K562 (cell line): ENCODE results near the gene CABLES1. TPM values are rescaled to one million over a fixed set of nuclear protein-coding genes. Genes with fewer than 3 reads are reported as not detected.
A peak's percentile ranks its signal among the peaks of the same experiment; 100 is the strongest.

Experiments
- CAMTA2 ChIP-seq: fragments of 250-450 bp; sonication (Bioruptor Pico); conservative IDR thresholded peaks from 2 replicates; pipeline ENCODE4 v1.5.1; 2022
- MCM3 ChIP-seq: fragments of 450-650 bp; IDR thresholded peaks from 2 replicates; pipeline ENCODE4 v1.6.1; 2016
- MEIS2 ChIP-seq: fragments of 450-650 bp; IDR thresholded peaks from 2 replicates; pipeline ENCODE4 v1.6.1; 2014; ENCODE audit warnings: mild to moderate bottlenecking; ENCODE audit not compliant: partially characterized antibody
- RBM25 ChIP-seq: fragments of 200-400 bp; formaldehyde crosslinking; IDR thresholded peaks from 2 replicates; pipeline ENCODE4 v1.6.1; 2018; ENCODE audit warnings: low read length, low read depth, moderate library complexity; ENCODE audit not compliant: severe bottlenecking
- RHOXF2B ChIP-seq: fragments of 250-450 bp; sonication (Bioruptor Pico); conservative IDR thresholded peaks from 2 replicates; pipeline ENCODE4 v1.5.1; 2021
- ZFP36 ChIP-seq: fragments of 150-350 bp; IDR thresholded peaks from 2 replicates; pipeline ENCODE4 v1.6.1; 2018; ENCODE audit warnings: low read length, low read depth; ENCODE audit not compliant: partially characterized antibody
- ZNF699 ChIP-seq: fragments of 250-450 bp; sonication (Bioruptor Pico); IDR thresholded peaks from 2 replicates; pipeline ENCODE4 v1.8.0; 2021; ENCODE audit warnings: mild to moderate bottlenecking, moderate library complexity; ENCODE audit not compliant: insufficient replicate concordance
- polyA plus RNA-seq, 8 experiments: library from polyadenylated mRNA; depleted of rRNA in 4 of 8; stranded (reverse) in 5 of 8; unstranded in 3 of 8; fragments of >200 nt; fragmentation: Nextera tagmentation in 2 of 8; fragmentation: Illumina TruSeq in 1 of 8; extraction: Ambion mirVana in 2 of 8; extraction: Trizol in 1 of 8; gene quantifications; 2 replicates each; pipeline versions ENCODE4 v1.2.1 to v1.2.3, GENCODE V29; 2011 to 2014; ENCODE audit warnings: inconsistent platforms in 1 of 8, missing spikeins in 1 of 8
- total RNA-seq, 7 experiments: library from RNA; depleted of rRNA in 6 of 7; stranded (reverse); fragments of >200 nt in 6 of 7; fragmentation: Illumina TruSeq in 2 of 7; extraction: Trizol in 2 of 7; gene quantifications; 2 replicates each; pipeline versions ENCODE4 v1.2.1 to v1.2.3, GENCODE V29; 2011 to 2021; ENCODE audit warnings: low replicate concordance in 1 of 7
- TF ChIP-seq, protein P1 (sequence below): sonication (generic); formaldehyde crosslinking; IDR thresholded peaks from 2 replicates; pipeline ENCODE4 v1.8.1; 2023; ENCODE audit warnings: mild to moderate bottlenecking, missing genetic modification reagents
- TF ChIP-seq, protein P2 (sequence below): fragments of 250-450 bp; sonication (Bioruptor Pico); IDR thresholded peaks from 2 replicates; pipeline ENCODE4 v1.4.0; 2020
- TF ChIP-seq, protein P3 (sequence below), 3 experiments: IDR thresholded peaks in 2 of 3; conservative IDR thresholded peaks in 1 of 3; 2 replicates each; pipeline ENCODE4 v1.5.1; 2011 to 2012; ENCODE audit warnings: low read length in 3 of 3, mild to moderate bottlenecking in 3 of 3, control low read depth in 2 of 3, improper control_type of control experiment in 1 of 3, inconsistent platforms in 1 of 3, low read depth in 1 of 3, mixed read lengths in 1 of 3, moderate library complexity in 1 of 3; ENCODE audit not compliant: insufficient read depth in 2 of 3

Gene CABLES1
- total and polyA plus RNA-seq, 9 of the 15 experiments (the other 6 are each of a cell fraction or from before 2014, with no cell fraction given), result 0.04 to 0.10 (median 0.06) TPM; not detected in 3

DNA sequence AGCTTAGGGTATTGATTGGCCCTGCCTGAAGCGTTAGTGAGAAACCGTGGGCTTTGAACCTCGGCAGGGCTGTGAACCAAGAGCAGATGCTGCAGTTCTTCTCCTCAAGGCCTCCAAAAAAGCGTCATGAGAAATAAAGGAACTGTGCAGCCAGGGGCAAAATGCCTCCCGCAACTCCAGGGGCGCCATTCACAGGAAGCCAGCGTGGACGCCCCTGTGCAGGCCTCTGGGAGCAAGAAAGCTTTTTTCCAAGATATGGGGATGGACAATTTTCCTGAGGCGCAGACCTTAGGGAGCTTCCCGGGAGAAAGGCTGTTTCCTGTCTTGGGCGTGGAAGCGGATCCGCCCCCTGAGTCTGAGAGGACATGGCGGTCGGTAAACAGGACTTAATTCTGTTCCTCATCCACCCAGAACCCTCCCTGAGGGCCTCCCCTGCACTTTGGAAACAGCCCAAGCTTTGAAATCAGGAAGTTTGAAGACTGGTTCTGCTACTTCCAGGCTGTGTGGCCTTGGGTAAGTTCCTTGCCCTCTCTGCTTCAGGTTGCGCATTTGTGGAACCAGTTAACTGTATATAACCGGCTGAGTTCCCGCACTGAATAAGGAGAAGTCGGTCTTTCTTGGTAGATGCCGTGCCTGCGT, 29.6 kb upstream of the CABLES1 start (continued):
- TF ChIP-seq, protein P1, sequence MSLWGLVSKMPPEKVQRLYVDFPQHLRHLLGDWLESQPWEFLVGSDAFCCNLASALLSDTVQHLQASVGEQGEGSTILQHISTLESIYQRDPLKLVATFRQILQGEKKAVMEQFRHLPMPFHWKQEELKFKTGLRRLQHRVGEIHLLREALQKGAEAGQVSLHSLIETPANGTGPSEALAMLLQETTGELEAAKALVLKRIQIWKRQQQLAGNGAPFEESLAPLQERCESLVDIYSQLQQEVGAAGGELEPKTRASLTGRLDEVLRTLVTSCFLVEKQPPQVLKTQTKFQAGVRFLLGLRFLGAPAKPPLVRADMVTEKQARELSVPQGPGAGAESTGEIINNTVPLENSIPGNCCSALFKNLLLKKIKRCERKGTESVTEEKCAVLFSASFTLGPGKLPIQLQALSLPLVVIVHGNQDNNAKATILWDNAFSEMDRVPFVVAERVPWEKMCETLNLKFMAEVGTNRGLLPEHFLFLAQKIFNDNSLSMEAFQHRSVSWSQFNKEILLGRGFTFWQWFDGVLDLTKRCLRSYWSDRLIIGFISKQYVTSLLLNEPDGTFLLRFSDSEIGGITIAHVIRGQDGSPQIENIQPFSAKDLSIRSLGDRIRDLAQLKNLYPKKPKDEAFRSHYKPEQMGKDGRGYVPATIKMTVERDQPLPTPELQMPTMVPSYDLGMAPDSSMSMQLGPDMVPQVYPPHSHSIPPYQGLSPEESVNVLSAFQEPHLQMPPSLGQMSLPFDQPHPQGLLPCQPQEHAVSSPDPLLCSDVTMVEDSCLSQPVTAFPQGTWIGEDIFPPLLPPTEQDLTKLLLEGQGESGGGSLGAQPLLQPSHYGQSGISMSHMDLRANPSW (CRISPR knock-in tag), result no peak
- TF ChIP-seq, protein P2, sequence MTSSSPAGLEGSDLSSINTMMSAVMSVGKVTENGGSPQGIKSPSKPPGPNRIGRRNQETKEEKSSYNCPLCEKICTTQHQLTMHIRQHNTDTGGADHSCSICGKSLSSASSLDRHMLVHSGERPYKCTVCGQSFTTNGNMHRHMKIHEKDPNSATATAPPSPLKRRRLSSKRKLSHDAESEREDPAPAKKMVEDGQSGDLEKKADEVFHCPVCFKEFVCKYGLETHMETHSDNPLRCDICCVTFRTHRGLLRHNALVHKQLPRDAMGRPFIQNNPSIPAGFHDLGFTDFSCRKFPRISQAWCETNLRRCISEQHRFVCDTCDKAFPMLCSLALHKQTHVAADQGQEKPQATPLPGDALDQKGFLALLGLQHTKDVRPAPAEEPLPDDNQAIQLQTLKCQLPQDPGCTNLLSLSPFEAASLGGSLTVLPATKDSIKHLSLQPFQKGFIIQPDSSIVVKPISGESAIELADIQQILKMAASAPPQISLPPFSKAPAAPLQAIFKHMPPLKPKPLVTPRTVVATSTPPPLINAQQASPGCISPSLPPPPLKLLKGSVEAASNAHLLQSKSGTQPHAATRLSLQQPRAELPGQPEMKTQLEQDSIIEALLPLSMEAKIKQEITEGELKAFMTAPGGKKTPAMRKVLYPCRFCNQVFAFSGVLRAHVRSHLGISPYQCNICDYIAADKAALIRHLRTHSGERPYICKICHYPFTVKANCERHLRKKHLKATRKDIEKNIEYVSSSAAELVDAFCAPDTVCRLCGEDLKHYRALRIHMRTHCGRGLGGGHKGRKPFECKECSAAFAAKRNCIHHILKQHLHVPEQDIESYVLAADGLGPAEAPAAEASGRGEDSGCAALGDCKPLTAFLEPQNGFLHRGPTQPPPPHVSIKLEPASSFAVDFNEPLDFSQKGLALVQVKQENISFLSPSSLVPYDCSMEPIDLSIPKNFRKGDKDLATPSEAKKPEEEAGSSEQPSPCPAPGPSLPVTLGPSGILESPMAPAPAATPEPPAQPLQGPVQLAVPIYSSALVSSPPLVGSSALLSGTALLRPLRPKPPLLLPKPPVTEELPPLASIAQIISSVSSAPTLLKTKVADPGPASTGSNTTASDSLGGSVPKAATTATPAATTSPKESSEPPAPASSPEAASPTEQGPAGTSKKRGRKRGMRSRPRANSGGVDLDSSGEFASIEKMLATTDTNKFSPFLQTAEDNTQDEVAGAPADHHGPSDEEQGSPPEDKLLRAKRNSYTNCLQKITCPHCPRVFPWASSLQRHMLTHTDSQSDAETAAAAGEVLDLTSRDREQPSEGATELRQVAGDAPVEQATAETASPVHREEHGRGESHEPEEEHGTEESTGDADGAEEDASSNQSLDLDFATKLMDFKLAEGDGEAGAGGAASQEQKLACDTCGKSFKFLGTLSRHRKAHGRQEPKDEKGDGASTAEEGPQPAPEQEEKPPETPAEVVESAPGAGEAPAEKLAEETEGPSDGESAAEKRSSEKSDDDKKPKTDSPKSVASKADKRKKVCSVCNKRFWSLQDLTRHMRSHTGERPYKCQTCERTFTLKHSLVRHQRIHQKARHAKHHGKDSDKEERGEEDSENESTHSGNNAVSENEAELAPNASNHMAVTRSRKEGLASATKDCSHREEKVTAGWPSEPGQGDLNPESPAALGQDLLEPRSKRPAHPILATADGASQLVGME (CRISPR knock-in tag), result no peak
- TF ChIP-seq, protein P3, sequence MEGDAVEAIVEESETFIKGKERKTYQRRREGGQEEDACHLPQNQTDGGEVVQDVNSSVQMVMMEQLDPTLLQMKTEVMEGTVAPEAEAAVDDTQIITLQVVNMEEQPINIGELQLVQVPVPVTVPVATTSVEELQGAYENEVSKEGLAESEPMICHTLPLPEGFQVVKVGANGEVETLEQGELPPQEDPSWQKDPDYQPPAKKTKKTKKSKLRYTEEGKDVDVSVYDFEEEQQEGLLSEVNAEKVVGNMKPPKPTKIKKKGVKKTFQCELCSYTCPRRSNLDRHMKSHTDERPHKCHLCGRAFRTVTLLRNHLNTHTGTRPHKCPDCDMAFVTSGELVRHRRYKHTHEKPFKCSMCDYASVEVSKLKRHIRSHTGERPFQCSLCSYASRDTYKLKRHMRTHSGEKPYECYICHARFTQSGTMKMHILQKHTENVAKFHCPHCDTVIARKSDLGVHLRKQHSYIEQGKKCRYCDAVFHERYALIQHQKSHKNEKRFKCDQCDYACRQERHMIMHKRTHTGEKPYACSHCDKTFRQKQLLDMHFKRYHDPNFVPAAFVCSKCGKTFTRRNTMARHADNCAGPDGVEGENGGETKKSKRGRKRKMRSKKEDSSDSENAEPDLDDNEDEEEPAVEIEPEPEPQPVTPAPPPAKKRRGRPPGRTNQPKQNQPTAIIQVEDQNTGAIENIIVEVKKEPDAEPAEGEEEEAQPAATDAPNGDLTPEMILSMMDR (IDR thresholded peaks at IDR 0.05 in 2 of 3, conservative IDR thresholded peaks at IDR 0.05 in 1 of 3; ENCODE audit: insufficient read depth in 2 of 3, low read depth in 1 of 3, low read length in 3 of 3), result 0 out of 6 replicates have a peak, but pooled peaks of 1 of the 3 experiments have one; percentile 5
- TF ChIP-seq CAMTA2 (CRISPR knock-in tag) (no peak), ZNF699 (no peak), ZFP36 (peak; percentile 65), RHOXF2B (CRISPR knock-in tag) (no peak), RBM25 (peak; percentile 56), MEIS2 (no peak), MCM3 (no peak)
